PC-9 (cell line): Measurements from ENCODE around the gene TRIB2. TPM values are rescaled to one million over a fixed set of nuclear protein-coding genes. Genes with fewer than 3 reads are reported as not detected.
A peak's percentile ranks its signal among the peaks of the same experiment; 100 is the strongest.

Experiments
- BruUV-seq: library from RNA; stranded (reverse); fragments of 400-500 nt; replicated peaks from 2 replicates; lab custom pipeline; 2021; lab: Mats Ljungman, UMichigan
- CTCF ChIA-PET: fragments of 300-600 bp; sonication (Branson Sonifier 250); formaldehyde crosslinking; loops from one replicate; lab custom pipeline; 2022; ENCODE audit warnings: antibody characterized with exemption; lab: Charles Lee
- POLR2A ChIA-PET: fragments of 300-600 bp; sonication (Branson Sonifier 250); formaldehyde crosslinking; loops from one replicate; lab custom pipeline; 2022; ENCODE audit warnings: antibody characterized with exemption; ENCODE audit not compliant: unreplicated experiment; lab: Charles Lee
- DNase-seq, 2 experiments: peaks; one replicate each; pipeline versions ENCODE4 v3.0.0 to v3.0.0-alpha.2; 2015 to 2022; ENCODE audit warnings: mixed read lengths in 1 of 2
- H2AFZ ChIP-seq: fragments of 200-600 bp; sonication (generic); 2 replicates; pipeline ENCODE4 v1.8.1; 2017; ENCODE audit warnings: antibody characterized with exemption
- H3F3A ChIP-seq: fragments of 200-600 bp; sonication (generic); 2 replicates; pipeline ENCODE4 v1.8.1; 2017; ENCODE audit warnings: antibody characterized with exemption, mild to moderate bottlenecking, low read depth; ENCODE audit not compliant: insufficient read depth
- H3K27ac ChIP-seq: fragments of 200-600 bp; sonication (generic); 2 replicates; pipeline ENCODE4 v1.6.1; 2016; ENCODE audit warnings: mixed run types
- H3K27me3 ChIP-seq: fragments of 200-600 bp; sonication (generic); 2 replicates; pipeline ENCODE4 v1.6.1; 2016; ENCODE audit warnings: low read depth, mixed run types; ENCODE audit not compliant: insufficient read depth
- H3K36me3 ChIP-seq: fragments of 200-600 bp; sonication (generic); 2 replicates; pipeline ENCODE4 v1.6.1; 2016; ENCODE audit warnings: low read depth, mixed run types
- H3K4me1 ChIP-seq: fragments of 200-600 bp; sonication (generic); replicated peaks from 2 replicates; pipeline ENCODE4 v1.6.1; 2016; ENCODE audit warnings: mixed run types; ENCODE audit not compliant: insufficient read depth
- H3K4me2 ChIP-seq: fragments of 200-600 bp; sonication (generic); 2 replicates; pipeline ENCODE4 v1.6.1; 2017; ENCODE audit warnings: mixed run types
- H3K4me3 ChIP-seq: fragments of 200-600 bp; sonication (generic); 2 replicates; pipeline ENCODE4 v1.6.1; 2016; ENCODE audit warnings: mixed run types
- H3K79me2 ChIP-seq: fragments of 200-600 bp; sonication (generic); 2 replicates; pipeline ENCODE4 v1.6.1; 2017; ENCODE audit warnings: low read depth, mixed run types
- H3K9me2 ChIP-seq: fragments of 200-600 bp; sonication (generic); 2 replicates; pipeline ENCODE4 v1.8.1; 2017; ENCODE audit warnings: mild to moderate bottlenecking; ENCODE audit not compliant: insufficient read depth
- H3K9me3 ChIP-seq: fragments of 200-600 bp; sonication (generic); 2 replicates; pipeline ENCODE4 v1.8.1; 2016; ENCODE audit warnings: low read depth; ENCODE audit not compliant: insufficient read depth
- H4K20me1 ChIP-seq: fragments of 200-600 bp; sonication (generic); 2 replicates; pipeline ENCODE4 v1.8.1; 2017; ENCODE audit not compliant: insufficient read depth
- CTCF ChIP-seq: fragments of 200-600 bp; sonication (generic); conservative IDR thresholded peaks from 2 replicates; pipeline ENCODE4 v1.6.1; 2017; ENCODE audit warnings: mixed run types, antibody characterized with exemption, mild to moderate bottlenecking, moderate library complexity
- EZH2 ChIP-seq: fragments of 200-600 bp; sonication (generic); IDR thresholded peaks from 2 replicates; pipeline ENCODE4 v1.8.0; 2017; ENCODE audit warnings: antibody characterized with exemption, low read depth
- intact Hi-C: fragments of 100-400 bp; cut with micrococcal nuclease; formaldehyde crosslinking; loops from one replicate; pipeline ENCODE4 v1.10.0; 2022; ENCODE audit not compliant: unreplicated experiment
- total RNA-seq: library from RNA; stranded (reverse); gene quantifications from 2 replicates; pipeline ENCODE4 v1.2.3, GENCODE V29; 2021

TRIB2 gene
- total RNA-seq, 1 experiment from 2014 or later = 18.9 TPM

DNA sequence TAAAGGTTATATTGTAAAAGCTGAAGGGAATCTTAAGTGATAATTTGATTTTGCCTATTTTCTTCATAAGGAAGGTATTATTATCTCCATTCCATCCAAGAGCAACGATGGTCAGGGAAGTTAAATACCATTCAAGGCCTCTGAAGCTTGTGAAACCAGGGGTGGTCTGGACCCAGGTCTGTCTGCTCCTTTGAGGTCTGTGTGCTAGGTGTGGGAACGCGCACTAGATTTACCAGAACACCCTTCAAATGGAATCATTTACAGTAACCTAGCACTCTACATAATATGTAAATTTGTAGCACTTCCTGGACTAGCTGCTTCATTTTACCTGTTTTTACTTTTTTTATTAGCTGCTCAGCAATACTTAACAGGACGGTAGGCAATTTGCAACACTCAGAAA lies 6.4 kb upstream of the TRIB2 start:
- no peak for TF ChIP-seq CTCF
- no peak for TF ChIP-seq EZH2
- Histone ChIP-seq H3K4me2 (no peak overlapping the region), H3K36me3 (no peaks in the 10 kb centered on the region), H3K9me3 (peaks cover 20% of the 10 kb centered on the region), H3K79me2 (0 out of 2 replicates have a peak, but pooled peaks cover 3% of the 10 kb centered on the region), H4K20me1 (no peaks in the 10 kb centered on the region), H3K4me1 (peaks cover 45% of the 10 kb centered on the region), H3F3A (peaks cover 24% of the 10 kb centered on the region), H3K4me3 (no peak overlapping the region), H3K27ac (no peak overlapping the region), H2AFZ (no peak overlapping the region), H3K9me2 (no peaks in the 10 kb centered on the region), H3K27me3 (no peaks in the 10 kb centered on the region)
- ChIA-PET CTCF (no interaction called here), POLR2A (no interaction called here)
- DNase-seq = no peak
- intact Hi-C loops = loop anchor here (10.0 kb wide), 1 partner anchor 1016 kb away; no protein-coding TSS in a partner anchor
- no TSS peak for BruUV-seq

GRCh38 chr2:12711339-12711738 lies 5.4 kb upstream of the TRIB2 start:
- Histone ChIP-seq H2AFZ (no peak overlapping the region), H3K4me3 (no peak overlapping the region), H3K27ac (no peak overlapping the region), H3K9me2 (no peaks in the 10 kb centered on the region), H3K4me1 (peaks cover 49% of the 10 kb centered on the region), H3K4me2 (no peak overlapping the region), H3F3A (peaks cover 35% of the 10 kb centered on the region), H3K36me3 (no peaks in the 10 kb centered on the region), H3K79me2 (peaks cover 8% of the 10 kb centered on the region; the same call in 1 of the 2 replicates), H3K27me3 (no peaks in the 10 kb centered on the region), H4K20me1 (no peaks in the 10 kb centered on the region), H3K9me3 (peaks cover 15% of the 10 kb centered on the region)
- no peak for DNase-seq
- BruUV-seq = no TSS peak
- TF ChIP-seq CTCF (no peak), EZH2 (no peak)
- ChIA-PET POLR2A (no interaction called here), CTCF (no interaction called here)
- intact Hi-C loops = loop anchor here (10.0 kb wide), 1 partner anchor 1017 kb away; no protein-coding TSS in a partner anchor

DNA sequence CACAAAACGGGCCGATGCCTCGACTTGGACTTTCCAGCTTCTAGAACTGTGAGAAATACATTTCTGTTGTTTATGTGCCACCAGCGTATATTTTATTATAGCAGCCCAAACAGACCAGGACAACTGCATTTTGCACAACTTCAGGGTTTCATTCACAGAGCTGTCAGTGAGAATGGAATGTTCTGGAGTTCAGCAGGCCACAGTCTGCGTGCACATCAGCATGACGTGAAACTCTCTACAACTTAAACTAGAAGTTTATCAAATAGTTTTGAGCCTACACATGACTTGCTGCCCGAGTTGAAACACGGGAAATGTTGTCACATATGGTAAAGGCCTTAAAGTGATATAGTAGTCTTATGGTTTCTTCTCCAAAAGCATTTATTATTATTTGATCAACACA lies 3.9 kb upstream of the TRIB2 start:
- no peak overlapping the region for H2AFZ ChIP-seq
- intact Hi-C loops = loop anchor here (10.0 kb wide), 1 partner anchor 1018 kb away; no protein-coding TSS in a partner anchor

More for the DNA sequence above, 3.9 kb upstream of the TRIB2 start:
- CTCF ChIA-PET = no interaction called here
- Histone ChIP-seq H3K4me3 (no peak overlapping the region), H3K9me2 (no peaks in the 10 kb centered on the region), H3K9me3 (peaks cover 6% of the 10 kb centered on the region; the same call in 1 of the 2 replicates), H3K4me2 (no peak overlapping the region), H3K27me3 (no peaks in the 10 kb centered on the region), H4K20me1 (no peaks in the 10 kb centered on the region), H3K79me2 (peaks cover 20% of the 10 kb centered on the region), H3F3A (peaks cover 35% of the 10 kb centered on the region), H3K27ac (no peak overlapping the region), H3K4me1 (peaks cover 49% of the 10 kb centered on the region), H3K36me3 (no peaks in the 10 kb centered on the region)
- BruUV-seq = no TSS peak
- POLR2A ChIA-PET = no interaction called here
- TF ChIP-seq CTCF = no peak
- no peak for TF ChIP-seq EZH2
- DNase-seq = peak in 1 of 2 experiments; percentile 19
